Measurements from ENCODE around the gene RBM7.

Gene RBM7

GRCh38 chr11:114397349-114397982 is 3.0 kb upstream of the RBM7 start:
- no peak for DNase-seq

GRCh38 chr11:114398303-114398920 is 2.1 kb upstream of the RBM7 start:
- no peak for DNase-seq

GRCh38 chr11:114399490-114400215 is 813 bp upstream of the RBM7 start:
- DNase-seq = no peak

- no peak for DNase-seq
Measured at GRCh38 chr11:114400915-114401223, 403 bp downstream of the RBM7 start.

- DNase-seq = no peak
Measured at GRCh38 chr11:114401311-114401710, 845 bp downstream of the RBM7 start.

GRCh38 chr11:114412946-114413345 is 12.5 kb downstream of the RBM7 start:
- no peak for DNase-seq

- DNase-seq = no peak
Measured at GRCh38 chr11:114413958-114414357, 13.5 kb downstream of the RBM7 start.

GRCh38 chr11:114416441-114416961 is 16.0 kb downstream of the RBM7 start:
- DNase-seq = no peak

- DNase-seq = no peak
Measured at GRCh38 chr11:114426280-114426679, 25.8 kb downstream of the RBM7 start.

- no peak for DNase-seq
Measured at GRCh38 chr11:114430290-114430689, 29.8 kb downstream of the RBM7 start.

- no peak for DNase-seq
Measured at GRCh38 chr11:114432893-114433292, 32.4 kb downstream of the RBM7 start.

- DNase-seq = no peak
Measured at GRCh38 chr11:114433376-114433775, 32.9 kb downstream of the RBM7 start.

GRCh38 chr11:114438303-114438702 is 37.8 kb downstream of the RBM7 start:
- no peak for DNase-seq

GRCh38 chr11:114439229-114440120 is 39.0 kb downstream of the RBM7 start, which contains the start of gene REXO2:
REXO2 (plus strand) TSS chr11:114439467; CDS start chr11:114439529, 62 bp downstream.
- DNase-seq = peak; percentile 96

GRCh38 chr11:114440121-114440860 is 39.8 kb downstream of the RBM7 start:
- DNase-seq = no peak

- DNase-seq = no peak
Measured at GRCh38 chr11:114440971-114441763, 40.7 kb downstream of the RBM7 start.

- no peak for DNase-seq
Measured at GRCh38 chr11:114441921-114442320, 41.5 kb downstream of the RBM7 start.

GRCh38 chr11:114442536-114442935 is 42.1 kb downstream of the RBM7 start:
- DNase-seq = no peak

GRCh38 chr11:114447444-114447843 is 47.0 kb downstream of the RBM7 start:
- DNase-seq = no peak

GRCh38 chr11:114447892-114448291 is 47.4 kb downstream of the RBM7 start:
- DNase-seq = no peak

- DNase-seq = no peak
Measured at GRCh38 chr11:114448749-114449482, 48.5 kb downstream of the RBM7 start.

Measured in stimulated activated CD4-positive, alpha-beta T cell treated with anti-CD3 and anti-CD28 coated beads, Interleukin-15, amount 100 ng/mL, for 24 hours (primary cell).